Measurements from ENCODE around the gene SCO1. TPM values are rescaled to one million over a fixed set of nuclear protein-coding genes. Genes with fewer than 3 reads are reported as not detected.

The SCO1 gene
- total and polyA plus RNA-seq, 2 of the 4 experiments (the other 2 are of a cell fraction), result 17.0 to 21.7 TPM

- in situ Hi-C loops (cut with MboI; ENCODE audit: low sequenced_read_pairs), result no loop called here
- H3K56ac ChIP-seq (ENCODE audit: extremely low read depth, insufficient read depth, low read length), result no peak overlapping the region
- no peak overlapping the region for H4K5ac ChIP-seq (ENCODE audit: low read depth, low read length)
- H3K27me3 ChIP-seq (ENCODE audit: control insufficient read depth, insufficient read depth, low read length), result peaks cover 14% of the 10 kb centered on the region
- CTCF ChIA-PET, result no interaction called here
- DNase-seq, result no peak
- H3K18ac ChIP-seq (ENCODE audit: low read depth, low read length), result no peak overlapping the region
- H3K9me1 ChIP-seq (ENCODE audit: insufficient read depth, low read length), result no peaks in the 10 kb centered on the region
- no TSS peak for BruUV-seq (replicated peaks)
- H2AFZ ChIP-seq (replicated peaks; ENCODE audit: low read length, poor library complexity), result no peak overlapping the region
- no peak overlapping the region for H2BK20ac ChIP-seq (ENCODE audit: low read depth, low read length)
- no peak overlapping the region for H2AK9ac ChIP-seq (replicated peaks; ENCODE audit: low read depth, low read length, poor library complexity)
- 40% methylated on average over 1 of the region's 6 CpGs; no CpG with 5 or more reads in 1 of the 2 experiments for WGBS, 2 experiments (ENCODE audit: extremely low coverage in 2 of 2, insufficient read length in 1 of 2)
- dilution Hi-C loops (cut with HindIII; ENCODE audit: low sequenced_read_pairs, unreplicated experiment), result no loop called here
- no peak overlapping the region for H3K4me3 ChIP-seq (ENCODE audit: insufficient read depth, low read depth, low read length)
- no peak for TF ChIP-seq BHLHE40 (IDR thresholded peaks at IDR 0.05; ENCODE audit: low read depth, low read length)
- TF ChIP-seq NFE2L2 (IDR thresholded peaks at IDR 0.05; ENCODE audit: low read depth, low read length), result no peak
- no peak for TF ChIP-seq POLR2A (IDR thresholded peaks at IDR 0.05; ENCODE audit: low read depth, low read length)
- TF ChIP-seq USF2 (IDR thresholded peaks at IDR 0.05; ENCODE audit: low read depth, low read length), result no peak
- no peak for TF ChIP-seq RFX5 (IDR thresholded peaks at IDR 0.05; ENCODE audit: low read depth, low read length)
- TF ChIP-seq CHD1 (IDR thresholded peaks at IDR 0.05; ENCODE audit: low read depth, low read length), result no peak
- no peak for TF ChIP-seq MXI1 (IDR thresholded peaks at IDR 0.05; ENCODE audit: borderline replicate concordance, low read depth, low read length)
- TF ChIP-seq MAFK (IDR thresholded peaks at IDR 0.05; ENCODE audit: low read depth, low read length), result no peak
- TF ChIP-seq RCOR1 (IDR thresholded peaks at IDR 0.05; ENCODE audit: insufficient replicate concordance, low read length), result no peak
- TF ChIP-seq CEBPB (IDR thresholded peaks at IDR 0.05; ENCODE audit: low read depth, low read length), result no peak
- TF ChIP-seq RAD21 (IDR thresholded peaks at IDR 0.05; ENCODE audit: low read length), result no peak
- no peak for TF ChIP-seq FOS (IDR thresholded peaks at IDR 0.05; ENCODE audit: low read depth, low read length)
- H3K23ac ChIP-seq (ENCODE audit: low read depth, low read length), result no peak overlapping the region
- H2BK120ac ChIP-seq (ENCODE audit: low read depth, low read length), result no peak overlapping the region
- ATAC-seq (ENCODE audit: low read depth), result no peak
- intact Hi-C loops (cut with micrococcal nuclease), result no loop called here
- no peaks in the 10 kb centered on the region for H3K4me1 ChIP-seq (ENCODE audit: control insufficient read depth, insufficient read depth, low read length)
- H2BK5ac ChIP-seq (ENCODE audit: low read depth, low read length, poor library complexity, severe bottlenecking), result no peak overlapping the region
- H3K27ac ChIP-seq (ENCODE audit: insufficient read depth, low read length), result no peak overlapping the region
- no peak overlapping the region for H4K91ac ChIP-seq (ENCODE audit: insufficient read depth, low read depth, low read length)
- H3K79me1 ChIP-seq (ENCODE audit: low read depth in 1 of 2, low read length in 2 of 2), result no peaks in the 10 kb centered on the region
- H3K9ac ChIP-seq (ENCODE audit: low read depth, low read length), result no peak overlapping the region
- no peak overlapping the region for H2BK15ac ChIP-seq (ENCODE audit: low read depth, low read length)
- no peaks in the 10 kb centered on the region for H4K20me1 ChIP-seq (ENCODE audit: insufficient read depth, low read length)
- no peak overlapping the region for H3K4me2 ChIP-seq (ENCODE audit: low read depth, low read length)
- H3K36me3 ChIP-seq (ENCODE audit: control insufficient read depth, insufficient read depth, low read length), result no peaks in the 10 kb centered on the region
- H2AK5ac ChIP-seq (ENCODE audit: low read depth, low read length), result no peak overlapping the region
- no peaks in the 10 kb centered on the region for H3K9me3 ChIP-seq (ENCODE audit: control insufficient read depth, insufficient read depth, low read length)
- H4K8ac ChIP-seq (ENCODE audit: low read depth in 2 of 2, low read length in 2 of 2), result no peak overlapping the region
- H3K4ac ChIP-seq (ENCODE audit: low read depth, low read length), result no peak overlapping the region
- POLR2A ChIA-PET (ENCODE audit: unreplicated experiment), result no interaction called here
- no peak overlapping the region for H3K14ac ChIP-seq (replicated peaks; ENCODE audit: low read depth, low read length)
Measured at GRCh38 chr17:10745231-10745630, 47.9 kb upstream of the SCO1 start.
